Measurements from ENCODE around the gene PFKFB3. TPM values are rescaled to one million over a fixed set of nuclear protein-coding genes. Genes with fewer than 3 reads are reported as not detected.

PFKFB3 gene
- total RNA-seq, 1 experiment from 2014 or later: 36.8 TPM

DNA sequence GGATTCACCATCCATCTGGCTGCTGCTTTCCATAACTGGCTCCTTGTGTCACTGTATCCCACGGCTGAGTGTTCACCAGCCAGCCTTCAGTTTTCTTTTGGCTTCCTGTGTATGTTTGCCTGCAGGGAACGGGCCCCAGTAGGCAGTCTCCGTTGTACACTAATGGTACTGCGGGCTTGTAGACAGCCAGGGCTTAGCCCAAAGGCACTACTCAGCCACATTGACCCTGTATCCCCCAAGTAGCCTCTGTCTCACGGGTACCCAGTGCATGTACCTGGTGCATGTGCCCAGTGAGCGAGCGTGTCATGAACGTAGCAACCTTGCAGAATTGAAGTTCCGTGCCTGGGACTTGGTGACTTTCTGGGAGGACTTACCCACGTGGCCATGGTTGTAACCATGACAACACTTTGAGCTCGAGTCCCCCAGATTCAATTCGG lies 6.1 kb downstream of the PFKFB3 start:
- no peak overlapping the region for H2AFZ ChIP-seq (ENCODE audit: low read length)
- H3K9me3 Mint-ChIP-seq: peaks cover 0 to 2% of the 10 kb centered on the region in 2 experiments; a peak in 2 of 5 replicates
- no CpG with 5 or more reads among the region's 12 CpGs for WGBS (ENCODE audit: extremely low coverage, insufficient read length, low lambda C conversion rate)
- H4K91ac ChIP-seq (ENCODE audit: insufficient read length, low read depth, low read length): no peak overlapping the region
- H3K56ac ChIP-seq (ENCODE audit: insufficient read length, low read depth, low read length): no peak overlapping the region
- H3K4me3 Mint-ChIP-seq: no peak overlapping the region
- H3K23me2 ChIP-seq (ENCODE audit: insufficient read length, low read depth, low read length, poor library complexity, severe bottlenecking): peaks cover 7% of the 10 kb centered on the region
- H2BK12ac ChIP-seq (ENCODE audit: insufficient read length, low read depth, low read length): no peak overlapping the region
- no peaks in the 10 kb centered on the region for H3K27me3 ChIP-seq (ENCODE audit: insufficient read depth, low read length)
- H2AK5ac ChIP-seq (ENCODE audit: insufficient read length, low read length): no peak overlapping the region
- H2BK120ac ChIP-seq (ENCODE audit: low read depth, low read length, poor library complexity, severe bottlenecking): no peak overlapping the region
- H3K4ac ChIP-seq (ENCODE audit: low read depth, low read length): no peak overlapping the region
- no peaks in the 10 kb centered on the region; the same call in 1 of the 2 replicates for H3K4me1 ChIP-seq (ENCODE audit: insufficient read depth, low read length)
- TF ChIP-seq, protein P1, sequence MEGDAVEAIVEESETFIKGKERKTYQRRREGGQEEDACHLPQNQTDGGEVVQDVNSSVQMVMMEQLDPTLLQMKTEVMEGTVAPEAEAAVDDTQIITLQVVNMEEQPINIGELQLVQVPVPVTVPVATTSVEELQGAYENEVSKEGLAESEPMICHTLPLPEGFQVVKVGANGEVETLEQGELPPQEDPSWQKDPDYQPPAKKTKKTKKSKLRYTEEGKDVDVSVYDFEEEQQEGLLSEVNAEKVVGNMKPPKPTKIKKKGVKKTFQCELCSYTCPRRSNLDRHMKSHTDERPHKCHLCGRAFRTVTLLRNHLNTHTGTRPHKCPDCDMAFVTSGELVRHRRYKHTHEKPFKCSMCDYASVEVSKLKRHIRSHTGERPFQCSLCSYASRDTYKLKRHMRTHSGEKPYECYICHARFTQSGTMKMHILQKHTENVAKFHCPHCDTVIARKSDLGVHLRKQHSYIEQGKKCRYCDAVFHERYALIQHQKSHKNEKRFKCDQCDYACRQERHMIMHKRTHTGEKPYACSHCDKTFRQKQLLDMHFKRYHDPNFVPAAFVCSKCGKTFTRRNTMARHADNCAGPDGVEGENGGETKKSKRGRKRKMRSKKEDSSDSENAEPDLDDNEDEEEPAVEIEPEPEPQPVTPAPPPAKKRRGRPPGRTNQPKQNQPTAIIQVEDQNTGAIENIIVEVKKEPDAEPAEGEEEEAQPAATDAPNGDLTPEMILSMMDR (conservative IDR thresholded peaks at IDR 0.05): no peak
- H3K79me2 ChIP-seq (ENCODE audit: insufficient read depth, low read length): peaks cover 9% of the 10 kb centered on the region; the same call in 1 of the 2 replicates
- H3K4me1 Mint-ChIP-seq: peaks cover 26 to 33% of the 10 kb centered on the region in 2 experiments
- no peaks in the 10 kb centered on the region for H3K27me3 Mint-ChIP-seq (ENCODE audit: low read depth)
- H3K27ac ChIP-seq (ENCODE audit: insufficient read length, low read depth, low read length): no peak overlapping the region
- H3K9me3 ChIP-seq (ENCODE audit: control insufficient read depth, low read depth, low read length): no peaks in the 10 kb centered on the region
- H4K5ac ChIP-seq (ENCODE audit: insufficient read length, low read depth, low read length): no peak overlapping the region
- no peak overlapping the region for H3K14ac ChIP-seq (ENCODE audit: insufficient read depth, low read length)
- peak overlapping the region in 1 of 3 experiments; percentile 22; a peak in 1 of 7 replicates for H3K27ac Mint-ChIP-seq
- peaks cover 2% of the 10 kb centered on the region for H4K20me1 ChIP-seq (ENCODE audit: control insufficient read depth, insufficient read depth, insufficient read length)
- H2BK5ac ChIP-seq (ENCODE audit: insufficient read length, low read length): no peak overlapping the region
- H3K36me3 Mint-ChIP-seq (ENCODE audit: insufficient read depth in 1 of 3, low read depth in 3 of 3): peaks cover 16 to 31% (median 22%) of the 10 kb centered on the region in 3 experiments; a peak in 6 of 7 replicates
- no peak overlapping the region for H3K4me2 ChIP-seq (ENCODE audit: insufficient read depth, insufficient read length, low read length)
- peak; percentile 26 for DNase-seq
- no peak overlapping the region for H2BK20ac ChIP-seq (ENCODE audit: low read depth, low read length, poor library complexity, severe bottlenecking)
- no peak overlapping the region for H3K9ac ChIP-seq (ENCODE audit: extremely low read depth, insufficient read length, low read length)
- H2BK15ac ChIP-seq (ENCODE audit: low read depth, low read length): no peak overlapping the region
- no peak overlapping the region for H3K18ac ChIP-seq (ENCODE audit: insufficient read length, low read depth, low read length)
- H3K23ac ChIP-seq (ENCODE audit: insufficient read length, low read depth, low read length): no peak overlapping the region
- H3K79me1 ChIP-seq (ENCODE audit: insufficient read depth, low read depth, low read length, poor library complexity, severe bottlenecking): peaks cover 14% of the 10 kb centered on the region
- H3T11ph ChIP-seq (ENCODE audit: low read length): no peak overlapping the region
- no peak overlapping the region for H4K8ac ChIP-seq (replicated peaks; ENCODE audit: insufficient read length, low read depth, low read length)

Data from H9 (cell line).